Adipocyte (in vitro differentiated cells): ENCODE results near the gene HIBCH.

ENCODE experiments used
- DNase-seq: peaks from one replicate; pipeline ENCODE4 v3.0.0-alpha.2; 2015; ENCODE audit warnings: low read depth
- H3K27me3 ChIP-seq: replicated peaks from 2 replicates; pipeline ENCODE4 v1.7.0; 2013; ENCODE audit warnings: mild to moderate bottlenecking, low read length, moderate library complexity; ENCODE audit not compliant: control insufficient read depth, insufficient read depth
- H3K36me3 ChIP-seq: 2 replicates; pipeline ENCODE4 v1.7.0; 2013; ENCODE audit warnings: low read length, mild to moderate bottlenecking, moderate library complexity; ENCODE audit not compliant: control insufficient read depth, insufficient read depth, severe bottlenecking
- H3K4me1 ChIP-seq: 2 replicates; pipeline ENCODE4 v1.7.0; 2013; ENCODE audit warnings: mild to moderate bottlenecking, low read length, moderate library complexity; ENCODE audit not compliant: control insufficient read depth, insufficient read depth
- H3K4me3 ChIP-seq: 2 replicates; pipeline ENCODE4 v1.7.0; 2013; ENCODE audit warnings: mild to moderate bottlenecking, low read length, moderate library complexity
- H3K9ac ChIP-seq: 2 replicates; pipeline ENCODE4 v1.7.0; 2013; ENCODE audit warnings: mild to moderate bottlenecking, low read length, moderate library complexity
- H3K9me3 ChIP-seq: 2 replicates; pipeline ENCODE4 v1.7.0; 2013; ENCODE audit warnings: mild to moderate bottlenecking, low read length, moderate library complexity; ENCODE audit not compliant: control insufficient read depth

HIBCH gene

DNA sequence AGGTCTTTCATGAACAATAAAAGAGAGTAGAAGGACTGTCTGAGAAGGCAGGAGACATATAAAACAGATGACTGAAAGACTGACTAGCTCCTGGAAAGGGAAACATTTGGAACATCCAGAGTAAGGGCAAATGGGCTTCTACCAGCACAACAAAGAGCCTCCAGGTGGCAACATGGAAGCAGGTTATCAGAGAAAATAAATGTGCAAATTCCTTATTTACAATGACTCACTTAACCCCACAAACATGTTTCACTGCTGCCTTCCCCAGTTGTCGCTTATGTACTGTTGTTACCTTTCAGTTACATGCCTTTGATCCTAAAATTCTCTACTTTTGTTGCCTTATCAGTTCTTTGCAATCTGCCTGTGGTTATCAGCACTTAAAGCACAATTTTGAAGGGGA lies 117.0 kb downstream of the HIBCH start:
- no peak overlapping the region for H3K4me3 ChIP-seq
- no peak overlapping the region for H3K9ac ChIP-seq
- H3K9me3 ChIP-seq, result no peaks in the 10 kb centered on the region
- peaks cover 30% of the 10 kb centered on the region for H3K36me3 ChIP-seq
- no peak for DNase-seq
- no peaks in the 10 kb centered on the region for H3K27me3 ChIP-seq
- peaks cover 21% of the 10 kb centered on the region for H3K4me1 ChIP-seq

DNA sequence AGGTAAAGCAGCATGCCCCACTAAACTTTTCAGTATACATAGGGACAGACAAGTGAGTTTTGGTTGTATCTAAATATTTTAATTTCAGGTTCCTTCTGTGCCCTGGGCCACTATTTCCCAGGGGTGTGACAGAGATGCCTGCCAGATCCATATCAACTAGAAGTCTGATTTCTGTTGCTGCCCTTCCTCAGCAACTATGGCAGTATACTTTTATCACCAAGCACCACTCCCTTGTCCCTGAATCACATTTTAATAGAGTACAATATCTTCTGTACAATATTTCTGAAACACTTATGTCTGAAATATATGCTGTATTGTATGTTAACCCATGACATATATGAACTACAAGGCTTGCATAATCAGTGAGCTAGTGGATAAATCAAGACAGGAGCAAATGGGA lies 117.6 kb downstream of the HIBCH start:
- no peak for DNase-seq
- Histone ChIP-seq H3K36me3 (peaks cover 30% of the 10 kb centered on the region), H3K9me3 (no peaks in the 10 kb centered on the region), H3K4me3 (no peak overlapping the region), H3K4me1 (peaks cover 27% of the 10 kb centered on the region), H3K27me3 (no peaks in the 10 kb centered on the region), H3K9ac (no peak overlapping the region)

DNA sequence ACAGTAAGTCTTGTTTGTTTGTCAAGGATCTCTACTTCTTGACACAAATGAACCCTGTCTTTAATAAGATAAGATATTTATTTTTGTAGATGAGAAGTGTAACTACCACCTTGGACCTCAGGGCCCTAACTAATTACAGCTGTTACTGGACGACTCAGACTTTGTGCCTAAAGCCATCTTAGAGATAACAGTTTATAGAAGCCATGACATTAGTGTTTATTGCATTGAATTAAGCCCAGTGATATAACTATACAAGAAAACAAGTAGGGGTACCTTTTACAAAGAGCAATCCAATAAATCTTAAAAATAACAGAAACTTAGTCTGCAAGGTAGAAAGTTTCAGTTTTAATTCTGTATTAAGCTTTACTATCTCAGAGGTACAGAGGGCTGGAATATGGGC lies 119.0 kb downstream of the HIBCH start:
- DNase-seq, result no peak

DNA sequence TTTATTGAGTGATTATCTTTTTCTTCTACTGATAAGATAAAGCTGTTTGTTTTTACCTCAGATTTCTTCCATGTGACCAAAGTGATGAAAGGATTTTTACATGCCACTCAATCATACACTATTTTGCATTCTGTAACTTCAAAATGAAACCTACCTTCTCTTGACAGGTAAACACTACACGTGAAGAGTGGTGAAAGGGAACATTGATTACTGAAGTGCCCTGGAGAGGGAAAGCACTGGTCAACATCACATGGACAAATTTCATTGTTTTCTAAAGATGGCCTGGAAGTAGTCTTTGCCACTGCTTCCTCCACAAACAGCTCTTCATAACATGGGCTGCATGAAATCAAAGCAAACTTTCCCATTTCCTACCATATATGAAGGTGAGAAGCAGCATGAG lies 120.1 kb downstream of the HIBCH start:
- Histone ChIP-seq H3K36me3 (peaks cover 35% of the 10 kb centered on the region), H3K27me3 (no peaks in the 10 kb centered on the region), H3K9ac (no peak overlapping the region), H3K4me1 (peaks cover 17% of the 10 kb centered on the region), H3K9me3 (no peaks in the 10 kb centered on the region), H3K4me3 (no peak overlapping the region)
- DNase-seq, result no peak

More for the DNA sequence above, 119.0 kb downstream of the HIBCH start:
- H3K4me1 ChIP-seq, result peaks cover 22% of the 10 kb centered on the region
- H3K27me3 ChIP-seq, result no peaks in the 10 kb centered on the region
- no peak overlapping the region for H3K4me3 ChIP-seq
- no peak overlapping the region for H3K9ac ChIP-seq
- peaks cover 30% of the 10 kb centered on the region for H3K36me3 ChIP-seq
- no peaks in the 10 kb centered on the region for H3K9me3 ChIP-seq

DNA sequence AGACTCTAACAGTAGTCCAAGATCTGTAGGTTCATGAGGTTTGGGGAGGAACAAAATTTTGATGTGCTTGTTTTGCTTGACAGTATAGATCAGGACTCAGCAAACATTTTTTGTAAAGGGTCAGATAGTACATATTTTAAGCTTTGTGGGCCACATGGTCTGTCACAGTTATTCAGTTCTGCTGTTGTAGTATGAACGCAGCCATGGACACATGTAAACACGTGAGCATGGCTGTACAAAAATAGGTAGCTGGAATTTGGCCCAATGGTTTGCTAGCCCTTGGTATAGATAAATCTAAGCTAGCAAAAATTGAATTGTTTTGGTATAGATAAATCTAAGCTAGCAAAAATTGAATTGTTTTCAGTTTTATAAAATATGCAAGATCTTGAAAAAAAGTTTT lies 120.5 kb downstream of the HIBCH start:
- peaks cover 32% of the 10 kb centered on the region for H3K36me3 ChIP-seq
- no peak overlapping the region for H3K9ac ChIP-seq
- peaks cover 16% of the 10 kb centered on the region for H3K4me1 ChIP-seq
- H3K9me3 ChIP-seq, result no peaks in the 10 kb centered on the region
- no peaks in the 10 kb centered on the region for H3K27me3 ChIP-seq
- no peak for DNase-seq
- H3K4me3 ChIP-seq, result no peak overlapping the region

DNA sequence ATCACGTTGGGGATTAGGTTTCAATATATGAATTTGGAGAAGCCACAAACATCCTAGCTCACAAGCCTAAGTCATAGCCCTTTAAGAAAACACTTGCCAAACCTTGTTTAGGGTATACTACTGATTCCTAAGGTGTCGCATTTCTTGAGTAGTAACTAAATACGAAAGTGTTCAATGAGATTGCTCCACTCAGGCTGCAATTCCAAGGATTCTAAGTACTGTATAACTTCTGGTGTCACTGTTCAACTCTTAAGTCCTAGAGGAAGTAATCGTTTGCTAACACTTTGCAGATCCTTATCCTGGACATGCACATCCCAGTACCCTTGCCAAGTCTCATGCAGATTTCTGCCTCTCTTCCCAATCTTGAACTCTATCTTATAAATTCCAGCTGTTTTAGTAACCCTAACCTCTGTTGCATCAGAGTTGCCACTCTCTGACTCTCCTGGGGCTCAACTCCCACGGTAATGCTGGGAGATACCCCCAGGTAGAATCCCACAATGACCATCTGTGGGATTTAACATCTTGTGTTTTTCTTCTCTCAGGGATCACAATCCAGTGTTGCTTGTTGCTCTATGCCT lies 122.4 kb downstream of the HIBCH start:
- H3K4me3 ChIP-seq, result no peak overlapping the region
- peaks cover 14% of the 10 kb centered on the region for H3K4me1 ChIP-seq
- peaks cover 18% of the 10 kb centered on the region for H3K36me3 ChIP-seq
- DNase-seq, result no peak
- no peak overlapping the region for H3K9ac ChIP-seq
- H3K27me3 ChIP-seq, result no peaks in the 10 kb centered on the region
- no peaks in the 10 kb centered on the region for H3K9me3 ChIP-seq

DNA sequence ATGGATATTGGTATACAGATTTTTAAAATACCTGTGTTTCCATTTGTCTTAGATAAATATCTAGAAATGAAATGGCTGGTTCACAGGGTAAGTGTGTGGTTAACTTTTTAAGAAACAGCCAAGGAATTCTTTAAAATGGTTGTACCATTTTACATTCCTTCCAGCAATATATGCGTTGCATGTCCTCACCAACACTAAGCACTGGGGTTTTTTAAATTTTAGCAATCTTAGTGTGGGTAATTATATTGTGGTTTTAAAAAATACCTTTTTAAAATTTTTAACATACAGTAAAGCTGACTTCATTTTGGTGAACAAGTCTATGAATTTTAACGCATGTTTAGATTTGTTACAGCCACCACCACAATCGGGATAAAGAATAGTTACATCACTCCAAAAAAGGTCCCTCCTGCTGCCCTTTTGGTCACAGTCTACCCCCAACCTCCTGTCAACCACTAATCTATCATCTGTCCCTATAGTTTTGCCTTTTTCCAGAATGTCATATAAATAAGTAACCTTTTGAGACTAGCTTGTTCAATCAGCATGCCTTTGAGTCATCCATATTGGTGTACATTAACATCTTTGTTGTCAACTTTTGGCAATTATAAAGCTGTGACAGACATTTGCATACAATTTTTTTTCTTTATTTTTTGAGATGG lies 129.0 kb downstream of the HIBCH start:
- H3K4me3 ChIP-seq, result no peak overlapping the region
- peaks cover 12% of the 10 kb centered on the region for H3K36me3 ChIP-seq
- H3K27me3 ChIP-seq, result no peaks in the 10 kb centered on the region
- H3K9me3 ChIP-seq, result no peaks in the 10 kb centered on the region
- no peak overlapping the region for H3K9ac ChIP-seq
- H3K4me1 ChIP-seq, result peaks cover 7% of the 10 kb centered on the region
- DNase-seq, result peak; percentile 65

DNA sequence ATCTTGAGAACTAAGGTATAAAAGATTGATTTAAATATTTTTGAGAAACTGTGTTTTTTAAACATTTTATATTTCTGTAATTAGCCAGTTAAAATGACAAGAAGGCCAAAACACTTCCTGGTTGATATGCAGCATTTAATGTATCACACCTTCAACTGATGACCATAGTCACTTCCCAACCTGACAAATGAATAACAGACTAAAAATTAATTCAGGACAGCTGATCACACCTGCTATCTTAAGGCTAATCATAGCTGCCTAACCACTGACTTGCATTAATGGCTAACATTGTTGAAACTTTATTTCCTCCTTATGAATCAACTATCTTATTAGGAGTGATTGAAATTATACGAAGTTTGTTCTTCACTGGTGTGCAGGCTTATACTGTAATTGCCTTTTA lies 131.3 kb downstream of the HIBCH start:
- H3K4me3 ChIP-seq, result no peak overlapping the region
- DNase-seq, result no peak
- peaks cover 21% of the 10 kb centered on the region for H3K4me1 ChIP-seq
- H3K27me3 ChIP-seq, result no peaks in the 10 kb centered on the region
- H3K36me3 ChIP-seq, result peaks cover 8% of the 10 kb centered on the region
- no peaks in the 10 kb centered on the region for H3K9me3 ChIP-seq
- H3K9ac ChIP-seq, result no peak overlapping the region

DNA sequence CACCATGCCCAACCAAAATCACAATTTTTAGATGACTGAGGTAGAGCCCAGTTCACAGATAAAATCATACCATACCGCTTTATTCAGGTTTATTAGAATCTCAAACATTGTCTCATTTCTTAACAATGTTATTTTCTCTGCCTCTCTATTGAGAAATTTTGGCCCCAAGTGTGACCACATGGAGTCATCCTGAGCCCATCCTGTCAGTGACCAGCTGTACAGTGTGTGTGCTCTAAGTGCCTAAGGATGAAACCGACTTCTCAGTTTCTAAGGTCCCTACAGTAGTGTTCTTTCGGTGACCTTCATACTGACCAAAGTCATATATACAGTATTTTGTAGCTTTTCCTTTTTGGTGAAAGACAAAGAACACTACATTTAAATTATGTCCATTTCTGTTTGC lies 133.4 kb downstream of the HIBCH start:
- DNase-seq, result no peak
- no peaks in the 10 kb centered on the region for H3K27me3 ChIP-seq
- H3K4me3 ChIP-seq, result no peak overlapping the region
- H3K9ac ChIP-seq, result no peak overlapping the region
- H3K4me1 ChIP-seq, result peaks cover 29% of the 10 kb centered on the region
- no peaks in the 10 kb centered on the region for H3K9me3 ChIP-seq
- peaks cover 8% of the 10 kb centered on the region for H3K36me3 ChIP-seq

DNA sequence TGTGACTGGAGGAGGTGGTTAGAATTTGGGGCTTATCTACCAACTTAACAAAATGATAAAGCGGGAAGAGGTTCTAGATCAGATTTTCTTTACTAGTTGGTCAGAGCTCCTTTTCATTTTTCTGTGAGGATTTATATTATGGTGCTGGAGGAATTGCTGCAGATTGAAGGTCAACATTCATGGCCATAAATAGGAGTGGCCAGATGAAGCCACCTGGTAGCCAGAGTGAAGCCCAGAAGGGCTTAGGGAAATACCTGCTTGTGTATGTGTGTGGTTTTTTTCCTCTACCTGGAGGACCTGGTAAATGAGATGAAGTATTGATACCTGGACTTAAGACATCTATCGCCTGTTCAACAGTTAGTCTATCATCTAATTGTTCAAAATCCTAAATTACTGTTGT lies 134.2 kb downstream of the HIBCH start:
- Histone ChIP-seq H3K4me3 (no peak overlapping the region), H3K9ac (no peak overlapping the region), H3K36me3 (peaks cover 8% of the 10 kb centered on the region), H3K27me3 (no peaks in the 10 kb centered on the region), H3K9me3 (no peaks in the 10 kb centered on the region), H3K4me1 (peaks cover 33% of the 10 kb centered on the region)
- no peak for DNase-seq

DNA sequence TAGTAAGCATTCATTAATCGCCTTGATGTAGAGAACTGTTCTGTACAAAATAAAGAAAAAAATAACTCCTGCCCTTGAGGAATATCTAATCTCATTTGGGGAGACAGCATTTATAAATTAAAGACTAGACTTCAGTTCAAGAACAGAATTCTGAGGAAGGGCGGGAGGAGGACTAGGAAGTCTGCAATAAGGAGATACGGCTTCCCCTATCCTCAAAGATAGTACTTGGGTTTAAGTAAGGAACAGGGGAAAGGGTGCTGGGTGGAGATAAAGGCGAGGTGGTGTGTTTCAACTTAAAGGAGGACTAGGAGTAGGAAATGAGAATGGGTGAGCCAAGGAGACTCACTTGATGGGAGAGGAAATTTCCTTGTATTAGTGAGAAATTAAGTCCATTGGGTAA lies 135.2 kb downstream of the HIBCH start:
- H3K4me1 ChIP-seq, result peaks cover 43% of the 10 kb centered on the region
- H3K9ac ChIP-seq, result no peak overlapping the region
- peaks cover 8% of the 10 kb centered on the region for H3K36me3 ChIP-seq
- no peak for DNase-seq
- no peak overlapping the region for H3K4me3 ChIP-seq
- no peaks in the 10 kb centered on the region for H3K27me3 ChIP-seq
- no peaks in the 10 kb centered on the region for H3K9me3 ChIP-seq

DNA sequence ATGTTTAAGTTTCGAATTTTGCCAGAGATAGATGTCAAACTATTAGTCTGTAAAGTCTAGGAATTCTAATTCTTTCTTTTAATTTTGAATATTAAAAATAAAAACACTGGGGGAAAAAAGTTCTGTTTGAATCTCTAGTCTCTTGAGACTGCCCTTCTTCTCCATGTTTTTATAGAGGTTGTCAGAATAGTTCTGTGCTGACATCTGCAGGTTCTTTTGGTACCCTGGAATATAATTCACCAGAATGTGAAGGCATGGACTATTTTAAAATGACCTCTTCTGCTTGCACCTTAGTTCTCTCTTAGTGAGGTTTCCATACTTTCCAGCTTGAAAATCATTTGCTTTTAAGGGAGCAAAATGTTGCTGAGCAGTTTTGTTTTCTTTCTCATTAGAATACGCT lies 136.1 kb downstream of the HIBCH start:
- H3K36me3 ChIP-seq, result peaks cover 8% of the 10 kb centered on the region
- no peak for DNase-seq
- H3K4me1 ChIP-seq, result peaks cover 45% of the 10 kb centered on the region
- H3K27me3 ChIP-seq, result no peaks in the 10 kb centered on the region
- no peak overlapping the region for H3K9ac ChIP-seq
- no peaks in the 10 kb centered on the region for H3K9me3 ChIP-seq
- H3K4me3 ChIP-seq, result no peak overlapping the region
